PFSK-1 (cell line): ENCODE measurements around the gene EDC3.

ENCODE experiments used
- FOXP2 ChIP-seq: optimal IDR thresholded peaks from 2 replicates; pipeline ENCODE3; 2011; ENCODE audit warnings: borderline replicate concordance, control low read depth, inconsistent platforms; ENCODE audit not compliant: insufficient read depth; ENCODE audit errors: extremely low read length, extremely low read depth
- POLR2AphosphoS5 ChIP-seq: IDR thresholded peaks from 2 replicates; pipeline ENCODE4 v1.6.1; 2012; ENCODE audit warnings: low read depth, mild to moderate bottlenecking, control low read depth, low read length, moderate library complexity
- REST ChIP-seq, 2 experiments: IDR thresholded peaks; 2 replicates each; pipeline versions ENCODE4 v1.6.1 to v1.8.0; 2011 to 2012; ENCODE audit warnings: low read depth in 2 of 2, low read length in 2 of 2, control low read depth in 1 of 2, inconsistent platforms in 1 of 2, mild to moderate bottlenecking in 1 of 2, moderate library complexity in 1 of 2; ENCODE audit not compliant: insufficient read depth in 1 of 2
- SIN3A ChIP-seq: IDR thresholded peaks from 2 replicates; pipeline ENCODE4 v1.6.1; 2012; ENCODE audit warnings: mild to moderate bottlenecking, low read length, moderate library complexity, borderline replicate concordance; ENCODE audit not compliant: insufficient read depth
- TAF1 ChIP-seq: IDR thresholded peaks from 2 replicates; pipeline ENCODE4 v1.6.1; 2012; ENCODE audit warnings: low read length, control low read depth, borderline replicate concordance; ENCODE audit not compliant: insufficient read depth

The EDC3 gene

GRCh38 chr15:74584779-74585178 is 111.0 kb downstream of the EDC3 start:
- TF ChIP-seq TAF1, result no peak
- no peak for TF ChIP-seq POLR2AphosphoS5
- no peak for TF ChIP-seq REST (IDR thresholded peaks at IDR 0.05; ENCODE audit: insufficient read depth in 1 of 2, low read depth in 2 of 2, low read length in 2 of 2)
- TF ChIP-seq FOXP2, result no peak
- TF ChIP-seq SIN3A, result no peak

GRCh38 chr15:74584204-74584603 is 111.6 kb downstream of the EDC3 start:
- TF ChIP-seq SIN3A (no peak), FOXP2 (no peak), POLR2AphosphoS5 (no peak), REST (IDR thresholded peaks at IDR 0.05; ENCODE audit: insufficient read depth in 1 of 2, low read depth in 2 of 2, low read length in 2 of 2) (no peak), TAF1 (no peak)
